Pulmonary artery endothelial cell (primary cell): ENCODE results near the gene P3R3URF. TPM values are rescaled to one million over a fixed set of nuclear protein-coding genes. Genes with fewer than 3 reads are reported as not detected.

Experiments
- DNase-seq: peaks from one replicate; pipeline ENCODE4 v3.0.0-alpha.2; 2011; ENCODE audit warnings: low read depth, low spot score
- total RNA-seq: library from RNA; depleted of rRNA; stranded (reverse); fragments of >200 nt; gene quantifications from 2 replicates; pipeline ENCODE4 v1.2.3, GENCODE V29; 2014

P3R3URF gene
- total RNA-seq, 1 donor from 2014 or later: not detected

GRCh38 chr1:46174448-46175231 lies 1.6 kb downstream of the P3R3URF start, which contains the start of gene TSPAN1:
TSS of gene TSPAN1 (plus strand) at chr1:46175087. CDS start at chr1:46181108, 6,021 bp downstream.
- no peak for DNase-seq

GRCh38 chr1:46173361-46173856 lies 2.9 kb downstream of the P3R3URF start:
- DNase-seq: no peak

DNA sequence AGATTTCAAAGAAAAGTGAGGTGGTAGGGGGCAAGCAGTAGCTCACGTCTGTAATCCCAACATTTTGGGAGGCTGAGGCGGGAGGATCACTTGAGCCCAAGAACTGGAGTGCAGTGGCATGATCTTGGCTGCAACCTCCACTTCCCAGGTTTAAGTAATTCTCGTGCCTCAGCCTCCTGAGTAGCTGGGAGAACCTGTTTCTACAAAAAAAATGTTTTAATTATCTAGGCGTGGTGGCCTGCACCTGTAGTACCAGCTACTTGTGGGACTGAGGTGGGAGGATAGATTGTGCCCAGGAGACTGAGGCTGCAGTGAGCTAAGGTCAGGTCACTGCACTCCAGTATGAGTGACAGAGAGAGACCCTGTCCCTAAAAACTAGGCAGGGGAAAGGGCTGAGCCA lies 4.0 kb downstream of the P3R3URF start:
- DNase-seq: no peak

DNA sequence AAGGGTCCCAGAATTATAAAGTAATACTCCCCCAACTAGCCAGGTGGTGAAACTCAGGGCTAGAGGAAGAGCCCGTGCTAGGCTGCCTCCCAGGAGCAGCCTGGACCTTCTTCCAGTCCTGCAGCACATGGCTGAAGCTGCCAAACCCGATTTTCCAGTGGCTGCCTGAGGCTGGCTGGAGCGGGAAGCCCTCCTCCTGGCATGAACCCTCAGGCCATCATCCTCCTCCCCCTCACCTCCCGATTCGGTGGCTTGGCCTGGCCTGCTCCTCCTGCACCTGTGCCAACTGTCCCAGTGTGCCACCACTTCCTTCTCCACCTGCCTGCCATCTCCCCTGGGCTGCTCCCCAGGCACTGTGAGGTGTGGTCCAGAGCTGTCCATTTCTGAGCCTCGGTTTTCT lies 4.4 kb downstream of the P3R3URF start:
- DNase-seq: no peak

GRCh38 chr1:46171351-46171750 lies 4.9 kb downstream of the P3R3URF start:
- DNase-seq: no peak

- no peak for DNase-seq
Measured at GRCh38 chr1:46169811-46170454, 6.4 kb downstream of the P3R3URF start.

DNA sequence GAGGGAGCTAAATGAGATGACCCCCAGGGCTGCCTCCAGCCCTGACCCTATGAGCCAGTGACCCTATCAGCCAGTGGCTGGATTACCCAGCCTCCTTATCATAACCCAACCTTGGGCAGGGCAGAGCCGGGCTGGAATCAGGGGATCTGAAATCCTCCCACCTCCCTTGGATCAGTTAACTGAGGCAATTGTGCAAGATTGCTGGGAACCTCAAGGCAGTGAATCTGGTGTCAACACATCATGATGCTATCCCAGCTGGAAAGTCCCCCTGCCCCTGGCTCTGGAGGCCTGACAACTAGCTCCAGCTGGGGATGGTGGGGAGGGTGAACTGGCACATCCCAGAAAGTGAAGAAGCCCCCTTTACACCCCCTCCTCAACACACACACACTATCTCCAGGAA lies 7.8 kb downstream of the P3R3URF start:
- no peak for DNase-seq

GRCh38 chr1:46166521-46167462 lies 9.5 kb downstream of the P3R3URF start:
- no peak for DNase-seq

DNA sequence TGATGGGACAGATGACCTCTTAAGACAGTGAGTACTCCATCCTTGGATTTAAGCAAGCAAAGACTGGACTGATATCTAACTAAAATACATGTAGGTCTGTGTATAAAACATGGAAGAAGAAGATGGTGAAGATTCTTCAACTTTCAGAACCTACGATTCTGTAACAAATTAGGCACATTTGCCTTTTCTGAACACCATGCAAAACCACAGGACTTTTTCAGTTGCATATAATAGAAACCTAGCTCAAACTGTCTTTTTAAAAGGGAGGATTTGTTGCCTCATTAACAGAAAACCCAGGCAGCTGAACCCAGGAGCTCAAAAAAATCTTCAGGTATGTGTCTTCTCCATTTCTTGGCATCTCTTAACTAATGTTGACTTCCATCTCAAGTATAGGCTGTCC lies 16.1 kb downstream of the P3R3URF start:
- DNase-seq: no peak

DNA sequence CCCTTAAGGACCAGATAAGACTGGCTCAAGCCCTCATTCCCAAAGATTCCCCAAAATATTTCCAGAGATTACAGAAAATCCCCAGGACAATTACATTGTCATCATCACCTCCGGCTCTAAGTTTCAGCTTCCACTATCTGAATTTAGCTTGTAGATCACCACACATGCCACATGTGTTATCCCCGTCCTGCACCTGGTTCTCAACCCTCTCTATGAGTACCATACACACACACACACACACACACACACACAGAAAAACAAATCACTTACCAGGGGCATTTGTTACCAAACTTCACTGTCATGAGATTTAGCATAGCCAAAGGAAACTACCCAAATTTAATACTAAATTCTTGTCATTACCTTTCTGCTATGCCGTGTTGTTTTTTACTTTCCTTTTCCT lies 16.8 kb downstream of the P3R3URF start:
- no peak for DNase-seq

DNA sequence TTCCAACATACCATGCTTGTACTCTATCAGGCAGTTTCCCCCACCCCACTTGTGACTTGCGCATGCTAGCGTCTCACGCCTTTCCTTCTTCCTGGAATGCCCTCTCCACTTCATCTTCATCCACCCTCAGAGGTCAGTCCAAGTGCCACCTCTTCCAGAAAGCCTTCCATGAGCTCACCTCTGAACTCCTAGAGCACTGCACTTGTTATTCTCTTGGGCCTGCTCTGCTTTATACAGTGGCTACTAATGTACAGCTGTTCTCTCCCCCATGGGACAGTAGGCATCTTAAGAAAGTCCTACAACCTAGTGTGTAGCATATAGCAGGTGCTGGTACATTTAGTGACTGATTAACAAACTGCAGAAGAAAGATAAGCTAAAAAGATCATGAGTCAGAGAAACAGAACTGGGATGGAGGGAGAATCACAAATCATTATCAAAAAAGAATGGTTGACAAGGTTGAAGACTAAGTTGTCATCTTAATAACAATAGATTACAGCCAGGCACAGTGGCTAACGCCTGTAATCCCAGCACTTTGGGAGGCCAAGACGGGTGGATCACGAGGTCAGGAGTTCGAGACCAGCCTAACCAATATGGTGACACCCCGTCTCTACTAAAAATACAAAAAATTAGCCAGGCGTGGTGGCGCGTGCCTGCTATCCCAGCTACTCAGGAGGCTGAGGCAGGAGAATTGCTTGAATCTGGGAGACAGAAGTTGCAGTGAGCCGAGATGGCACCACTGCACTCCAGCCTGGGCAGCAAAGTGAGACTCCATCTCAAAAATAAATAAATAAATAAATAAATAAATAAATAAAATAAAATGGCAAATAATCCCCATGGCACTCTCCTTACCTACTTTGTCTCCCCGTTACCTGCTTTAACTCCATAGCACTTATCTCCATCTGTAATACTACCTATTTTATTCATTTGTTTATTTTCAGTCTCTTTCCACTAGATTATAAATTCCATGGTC lies 17.7 kb downstream of the P3R3URF start:
- no peak for DNase-seq

DNA sequence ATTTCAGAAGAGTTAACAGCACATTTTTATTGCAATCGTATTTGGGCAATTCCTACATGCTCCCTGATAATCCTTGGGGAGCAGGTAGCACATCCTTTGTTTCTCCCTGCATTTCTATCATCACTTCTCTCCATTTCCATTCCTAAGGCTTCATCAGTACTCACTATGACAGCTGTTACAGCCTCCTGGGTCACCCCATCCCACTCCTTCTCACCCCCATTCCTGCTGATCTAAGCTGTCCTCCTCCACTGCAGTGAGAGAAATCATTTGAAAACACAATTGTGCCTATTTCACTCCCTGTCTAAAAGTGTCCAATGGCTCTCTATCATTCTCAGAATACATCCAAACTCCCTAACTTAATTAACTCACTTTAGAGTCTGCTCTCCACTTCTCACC lies 18.4 kb downstream of the P3R3URF start:
- no peak for DNase-seq

DNA sequence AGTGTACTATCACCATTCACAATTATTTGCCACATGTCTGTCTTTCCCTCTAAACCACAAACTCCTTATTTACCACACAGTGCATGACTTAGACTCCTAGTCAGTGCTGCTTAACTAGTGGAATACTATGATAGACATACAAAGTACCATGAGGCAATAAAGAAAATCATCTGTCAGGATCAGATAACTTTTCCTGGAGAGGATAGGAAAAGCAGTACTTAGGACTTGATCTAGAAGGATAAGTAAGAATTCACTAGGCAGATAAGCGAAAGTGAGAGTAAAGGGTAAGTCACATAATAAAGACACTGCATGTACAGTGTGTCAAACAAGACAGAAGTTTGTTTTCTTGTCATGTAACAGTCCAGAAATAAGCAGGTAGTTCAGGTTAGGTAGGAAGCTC lies 22.6 kb downstream of the P3R3URF start:
- DNase-seq: no peak

GRCh38 chr1:46153228-46153627 lies 23.1 kb downstream of the P3R3URF start:
- no peak for DNase-seq

GRCh38 chr1:46152016-46152415 lies 24.3 kb downstream of the P3R3URF start:
- no peak for DNase-seq

- no peak for DNase-seq
Measured at GRCh38 chr1:46150085-46150484, 26.2 kb downstream of the P3R3URF start.

DNA sequence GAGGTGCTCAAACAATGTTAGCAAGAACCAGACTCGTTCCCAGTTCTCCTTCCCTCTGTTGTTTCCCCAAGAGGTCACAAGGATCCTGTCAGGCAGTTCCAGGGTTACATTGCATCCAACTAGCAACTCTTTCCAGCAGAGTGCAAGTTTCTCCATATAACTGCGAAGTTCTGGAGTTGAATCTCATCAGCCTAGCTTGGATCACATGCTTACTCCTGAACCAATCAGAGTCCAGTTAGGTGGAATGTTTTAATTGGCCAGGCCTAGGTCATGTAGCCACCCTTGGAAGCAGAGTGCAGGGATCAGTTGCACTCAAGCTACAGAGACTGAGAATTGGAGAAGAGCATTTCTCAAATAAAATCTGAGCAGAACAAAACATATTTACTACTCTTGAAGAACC lies 28.0 kb downstream of the P3R3URF start:
- no peak for DNase-seq

GRCh38 chr1:46137916-46138315 lies 38.4 kb downstream of the P3R3URF start:
- DNase-seq: peak; percentile 45

DNA sequence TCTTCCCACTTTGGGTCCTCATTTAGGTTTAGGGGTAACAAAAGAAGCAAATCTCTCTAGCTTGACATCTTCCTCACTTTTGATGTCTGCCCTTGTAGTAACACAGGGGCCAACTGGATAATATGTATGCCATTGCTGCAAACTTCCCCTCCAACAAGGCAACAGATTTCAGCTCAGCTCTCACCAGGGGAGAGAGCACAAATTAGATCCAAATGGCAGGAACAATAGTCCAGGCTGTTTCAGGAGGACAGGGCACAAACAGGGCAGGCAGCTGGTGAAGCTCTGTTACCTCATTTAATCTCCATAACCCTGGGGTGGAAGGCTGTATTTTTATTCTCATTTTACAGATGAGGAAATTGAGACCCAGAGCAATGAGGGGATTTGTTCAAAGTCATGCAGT lies 39.6 kb downstream of the P3R3URF start:
- DNase-seq: no peak

- DNase-seq: no peak
Measured at GRCh38 chr1:46134660-46135331, 41.5 kb downstream of the P3R3URF start.
